Psoas muscle (tissue), 8 donors: ENCODE results near the gene CPEB1. TPM values are rescaled to one million over a fixed set of nuclear protein-coding genes. Genes with fewer than 3 reads are reported as not detected.

ENCODE experiments used
- ATAC-seq, 4 donors: fragments of 200-7000 bp; cut with Tn5 transposase; one replicate each; pipeline ENCODE4 v1.9.1; 2020; ENCODE audit warnings: moderate library complexity in 3 of 4, mild to moderate bottlenecking in 2 of 4
- DNase-seq, 2 donors: peaks; one replicate each; pipeline ENCODE4 v3.0.0-alpha.2; 2020
- H3K27ac ChIP-seq: fragments of 200-600 bp; one replicate; pipeline ENCODE4 v1.8.0; 2022
- H3K27me3 ChIP-seq, 3 donors: fragments of 200-600 bp in 1 of 3; one replicate each; pipeline versions ENCODE4 v1.6.1 to v1.8.0; 2013 to 2022; ENCODE audit warnings: low read length in 2 of 3, mild to moderate bottlenecking in 2 of 3, moderate library complexity in 1 of 3; ENCODE audit not compliant: insufficient read depth in 3 of 3
- H3K36me3 ChIP-seq, 2 donors: fragments of 200-600 bp in 1 of 2; one replicate each; pipeline versions ENCODE4 v1.6.1 to v1.8.0; 2013 to 2022; ENCODE audit warnings: low read depth in 1 of 2, mild to moderate bottlenecking in 1 of 2, moderate library complexity in 1 of 2; ENCODE audit not compliant: insufficient read depth in 1 of 2
- H3K4me1 ChIP-seq: fragments of 200-600 bp; one replicate; pipeline ENCODE4 v1.8.0; 2022
- H3K4me3 ChIP-seq: fragments of 200-600 bp; one replicate; pipeline ENCODE4 v1.8.0; 2022; ENCODE audit warnings: mild to moderate bottlenecking
- H3K9me3 ChIP-seq: fragments of 200-600 bp; one replicate; pipeline ENCODE4 v1.8.0; 2022
- CTCF ChIP-seq: fragments of 200-600 bp; IDR thresholded peaks from one replicate; pipeline ENCODE4 v1.8.0; 2022; ENCODE audit warnings: antibody characterized with exemption
- WGBS, 3 donors: extraction: QIAGEN DNeasy Blood & Tissue Kit; methylation state at CpG; one replicate each; pipeline versions ENCODE4 v1.1.6 to v1.1.7; 2013; 5-methylcytosine and 5-hydroxymethylcytosine counted together
- intact Hi-C, 2 donors: fragments of 100-400 bp; cut with DNase I; formaldehyde crosslinking; loops; one replicate each; pipeline versions ENCODE4 v1.11.0 to v1.14.2; 2022
- polyA plus RNA-seq, 3 donors: library from polyadenylated mRNA; stranded (reverse); fragments of 200-250 nt; gene quantifications; one replicate each; pipeline ENCODE4 v1.2.3, GENCODE V29; 2013
- total RNA-seq, 4 donors: library from RNA; stranded (reverse); fragmentation: NEBNext Ultra II Directional in 2 of 4; extraction: Animal tissue kit (Norgen Biotek cat#: 25700) in 2 of 4; gene quantifications; one replicate each; pipeline versions ENCODE4 v1.2.1 to v1.2.4, GENCODE V29; 2021 to 2023
- donor health status: healthy with polysubstance abuse.
- donor health status: DM: no; HTN: no; CAD: no; lungs with moderate emphysema.
- donor health status: Bipolar disorder and iron deficiency.
- donor health status: healthy.
- donor health status: DM: yes; HTN: yes; CAD: no.
- donor health status: DM: no; HTN: no; CAD: no.
- donor health status: DM: no; HTN: no; CAD: no.
- donor health status: DM: yes; HTN: yes; CAD: no.

CPEB1 gene
- total and polyA plus RNA-seq, 7 donors = 0.07 to 4.6 (median 1.3) TPM

GRCh38 chr15:82575335-82575734, 71.8 kb downstream of the CPEB1 start:
- peaks cover 0 to 3% (median 0%) of the 10 kb centered on the region in 3 donors for H3K27me3 ChIP-seq
- peaks cover 4% of the 10 kb centered on the region for H3K4me1 ChIP-seq
- DNase-seq (no peak), ATAC-seq (no peak)
- intact Hi-C loops = loop anchor here in 1 of 2 donors (10.0 kb wide), 1 partner anchor 149 kb away; no protein-coding TSS in a partner anchor
- H3K9me3 ChIP-seq = no peaks in the 10 kb centered on the region
- no peak for TF ChIP-seq CTCF
- WGBS, 3 donors = 78 to 84% (median 79%) methylated on average over 3 of the region's 3 CpGs
- H3K4me3 ChIP-seq = no peak overlapping the region
- H3K36me3 ChIP-seq = no peaks in the 10 kb centered on the region
- no peak overlapping the region for H3K27ac ChIP-seq

DNA sequence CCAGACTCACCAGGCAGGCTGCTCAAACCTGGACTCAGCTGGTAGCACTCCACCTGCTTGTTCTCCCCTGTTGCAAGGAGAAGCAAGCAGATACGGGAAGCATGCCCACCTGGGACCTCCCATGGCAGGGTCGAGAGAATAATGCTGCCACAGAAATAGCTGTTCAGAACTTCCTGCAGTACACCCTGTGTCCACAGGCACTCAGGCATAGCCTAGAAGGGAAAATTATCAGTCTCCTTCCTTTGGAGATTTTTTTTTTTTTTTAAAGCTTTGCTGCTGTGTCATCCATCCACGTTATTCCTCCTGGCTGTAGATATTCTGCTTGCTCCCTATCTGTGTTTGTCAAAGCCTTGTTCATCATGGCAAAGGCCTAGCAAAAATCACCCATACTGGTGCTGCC, 74.2 kb downstream of the CPEB1 start:
- no peak overlapping the region for H3K27ac ChIP-seq
- ATAC-seq (no peak), DNase-seq (no peak)
- H3K27me3 ChIP-seq = peaks cover 0 to 3% (median 2%) of the 10 kb centered on the region in 3 donors
- intact Hi-C loops = loop anchor here in 1 of 2 donors (10.0 kb wide), 1 partner anchor 152 kb away; no protein-coding TSS in a partner anchor
- no peak overlapping the region for H3K4me3 ChIP-seq
- no peaks in the 10 kb centered on the region for H3K36me3 ChIP-seq
- no peaks in the 10 kb centered on the region for H3K9me3 ChIP-seq
- WGBS, 3 donors = 50 to 65% (median 65%) methylated on average over 3 of the region's 3 CpGs
- H3K4me1 ChIP-seq = peaks cover 4% of the 10 kb centered on the region
- TF ChIP-seq CTCF = no peak

DNA sequence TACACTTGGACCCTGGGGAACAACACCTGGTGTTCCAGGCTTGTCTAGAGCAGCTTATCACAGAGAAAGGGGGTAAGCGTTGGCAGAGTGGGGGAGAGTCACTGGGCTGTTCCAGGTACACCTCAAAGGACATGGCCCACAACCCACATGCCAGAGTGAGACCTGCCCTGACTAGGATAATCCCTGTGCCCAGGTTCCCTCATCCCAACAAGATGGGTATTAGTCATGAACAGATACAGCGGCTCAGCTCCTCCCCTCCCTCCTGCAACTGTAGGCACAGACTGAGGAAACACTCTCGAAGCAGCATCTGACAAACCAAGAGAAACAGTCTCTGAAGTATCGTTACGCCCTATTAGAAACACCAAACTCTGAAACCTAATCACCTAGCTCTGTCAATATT, 74.9 kb downstream of the CPEB1 start:
- H3K4me1 ChIP-seq = peaks cover 4% of the 10 kb centered on the region
- peaks cover 0 to 3% (median 2%) of the 10 kb centered on the region in 3 donors for H3K27me3 ChIP-seq
- WGBS, 3 donors = 67 to 71% (median 68%) methylated on average over 5 of the region's 5 CpGs
- no peaks in the 10 kb centered on the region for H3K36me3 ChIP-seq
- ATAC-seq (peak in 1 of 4 donors; percentile 19), DNase-seq (no peak)
- no peak for TF ChIP-seq CTCF
- peak overlapping the region; percentile 47 for H3K4me3 ChIP-seq
- intact Hi-C loops = loop anchor here in 1 of 2 donors (10.0 kb wide), 1 partner anchor 152 kb away; no protein-coding TSS in a partner anchor
- H3K9me3 ChIP-seq = no peaks in the 10 kb centered on the region
- no peak overlapping the region for H3K27ac ChIP-seq

GRCh38 chr15:82571722-82572222, 75.4 kb downstream of the CPEB1 start:
- no peaks in the 10 kb centered on the region for H3K36me3 ChIP-seq
- ATAC-seq = peak; percentile 64 to 85 (median 72)
- no peak for TF ChIP-seq CTCF
- peak overlapping the region; percentile 47 for H3K4me3 ChIP-seq
- WGBS, 3 donors = 1 to 2% (median 2%) methylated on average over 17 of the region's 17 CpGs
- H3K4me1 ChIP-seq = peaks cover 4% of the 10 kb centered on the region
- intact Hi-C loops = loop anchor here in 1 of 2 donors (10.0 kb wide), 1 partner anchor 153 kb away; no protein-coding TSS in a partner anchor
- peak; percentile 66 to 71 for DNase-seq
- no peak overlapping the region for H3K27ac ChIP-seq
- peaks cover 0 to 3% (median 2%) of the 10 kb centered on the region in 3 donors for H3K27me3 ChIP-seq
- no peaks in the 10 kb centered on the region for H3K9me3 ChIP-seq
